NCI-H2081 (cell line): ENCODE results near the gene TXNRD2.
"Not testable (repeated sequence)": the region's sequence is repeated elsewhere in the genome, so short reads cannot be mapped to it uniquely, and the experiment has no call there.

Experiments used
- DNase-seq, 2 experiments: peaks; one replicate each; lab custom pipeline; 2025; lab: John Stamatoyannopoulos, UW

TXNRD2 gene

GRCh38 chr22:19923914-19924513 lies 17.6 kb downstream of the TXNRD2 start:
- no peak for DNase-seq

DNA sequence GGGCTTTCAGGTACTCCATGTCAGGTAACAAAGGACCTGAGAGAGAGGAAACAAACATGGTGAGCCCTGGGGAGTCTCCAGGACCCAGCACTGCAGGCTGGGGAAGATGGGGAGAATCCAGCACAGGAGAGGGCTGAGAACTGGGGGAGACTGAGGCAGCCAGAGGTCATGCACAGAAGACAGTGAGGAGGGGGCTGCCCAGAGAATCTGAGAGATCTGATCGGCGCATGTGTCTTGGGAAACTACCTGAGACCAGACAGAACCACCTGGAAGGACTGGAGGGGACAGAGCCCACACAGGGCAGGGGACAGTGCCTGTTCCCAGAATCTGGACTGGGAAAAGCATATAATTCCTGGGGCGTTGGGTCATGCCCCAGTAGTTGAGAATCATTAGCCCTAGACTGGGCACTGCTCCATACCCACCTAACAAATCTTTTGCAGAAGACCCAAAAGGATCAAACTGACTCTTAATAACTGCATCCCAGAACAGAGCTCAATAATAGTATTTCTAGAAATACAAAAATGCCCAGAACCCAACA lies 20.0 kb downstream of the TXNRD2 start:
- no peak for DNase-seq

DNA sequence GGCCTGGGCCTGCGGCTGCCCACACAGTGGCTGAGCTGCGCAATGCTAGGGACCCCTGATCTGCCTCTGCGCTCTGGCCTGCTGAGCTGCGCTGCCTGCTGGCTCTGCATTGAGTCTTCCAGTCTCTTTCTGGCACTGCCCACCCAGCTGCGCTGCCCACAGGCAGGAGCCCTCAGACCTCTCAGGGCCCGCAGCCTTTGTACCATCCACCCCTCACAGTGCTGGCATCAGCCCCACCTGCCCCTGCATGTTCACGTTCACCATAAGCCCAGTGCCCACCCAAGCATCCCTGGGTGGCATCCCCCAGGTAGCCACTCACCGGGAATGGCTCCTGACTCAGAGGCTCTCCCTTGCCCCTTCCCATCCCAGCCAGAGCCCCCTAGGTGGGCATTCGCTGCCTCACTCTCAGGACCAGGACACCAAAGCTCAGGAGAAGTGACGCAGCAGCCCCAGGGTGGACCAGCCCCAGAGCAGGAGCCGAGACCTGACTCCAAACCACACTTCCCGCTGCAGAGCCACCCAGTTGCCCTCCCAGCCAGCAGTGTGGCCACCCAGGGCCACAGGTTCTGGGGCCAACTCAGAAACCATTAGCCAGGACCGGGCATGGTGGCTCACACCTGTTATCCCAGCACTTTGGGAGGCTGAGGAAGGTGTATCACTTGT lies 21.8 kb downstream of the TXNRD2 start:
- DNase-seq, result no peak

- no peak for DNase-seq
Measured at GRCh38 chr22:19918332-19919106, 23.1 kb downstream of the TXNRD2 start.

DNA sequence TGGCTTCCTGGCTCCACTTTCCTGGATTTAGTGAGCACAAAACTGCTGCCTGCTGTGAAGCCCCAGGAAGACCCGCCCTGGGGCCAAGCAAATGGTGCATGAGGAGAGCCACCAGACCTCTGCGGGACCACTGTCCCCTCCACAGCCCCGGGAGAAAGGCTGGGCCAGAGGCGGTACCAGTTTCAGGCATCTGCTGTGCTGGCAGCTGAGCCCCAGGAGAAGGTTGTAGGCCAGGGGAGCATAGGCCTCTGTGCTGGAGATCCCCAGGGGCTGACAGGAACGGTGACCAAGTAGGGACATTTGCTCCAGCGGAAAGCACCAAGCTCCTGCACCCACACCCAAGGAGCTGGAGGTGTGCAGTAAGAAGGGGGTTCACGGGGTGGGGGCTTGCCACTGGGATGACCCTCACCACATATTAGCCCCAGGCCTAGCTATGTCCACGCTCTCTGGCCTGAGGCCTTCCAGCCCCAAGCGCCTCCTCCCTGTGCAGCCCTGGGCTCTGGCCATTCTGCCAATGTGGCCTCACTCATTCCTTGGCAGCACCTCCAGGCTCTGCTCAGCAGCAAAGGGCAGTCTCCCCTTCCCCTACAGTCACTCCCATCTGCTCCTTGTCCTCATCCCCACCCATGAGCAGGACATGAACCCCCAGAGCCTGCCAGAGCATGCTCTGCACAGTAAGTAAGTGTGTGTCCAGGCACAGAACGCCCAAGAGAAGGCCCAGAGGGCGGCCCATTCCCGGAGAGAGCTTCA lies 24.1 kb downstream of the TXNRD2 start:
- no peak for DNase-seq

DNA sequence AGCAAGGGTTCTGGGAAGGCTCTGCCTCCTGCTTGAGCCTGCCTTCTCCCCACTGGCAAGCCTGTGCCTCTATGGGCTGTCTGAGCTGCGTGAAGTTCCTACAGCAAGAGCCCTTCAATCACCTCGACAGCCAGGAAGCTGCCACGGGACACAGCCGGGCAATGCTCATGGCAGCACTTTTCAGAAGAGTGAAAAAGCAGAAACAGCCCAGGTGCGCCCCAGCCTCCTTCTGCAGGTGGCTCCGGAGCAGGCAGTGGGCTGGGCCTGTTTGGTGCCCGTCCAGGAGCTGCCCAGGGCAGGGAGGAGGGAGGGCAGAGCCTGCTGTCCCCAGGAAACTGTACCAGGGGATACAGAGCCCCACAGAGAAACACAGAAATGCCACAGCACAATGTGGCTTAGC lies 24.7 kb downstream of the TXNRD2 start:
- DNase-seq, result no peak

GRCh38 chr22:19916006-19916405 lies 25.6 kb downstream of the TXNRD2 start:
- DNase-seq, result no peak

DNA sequence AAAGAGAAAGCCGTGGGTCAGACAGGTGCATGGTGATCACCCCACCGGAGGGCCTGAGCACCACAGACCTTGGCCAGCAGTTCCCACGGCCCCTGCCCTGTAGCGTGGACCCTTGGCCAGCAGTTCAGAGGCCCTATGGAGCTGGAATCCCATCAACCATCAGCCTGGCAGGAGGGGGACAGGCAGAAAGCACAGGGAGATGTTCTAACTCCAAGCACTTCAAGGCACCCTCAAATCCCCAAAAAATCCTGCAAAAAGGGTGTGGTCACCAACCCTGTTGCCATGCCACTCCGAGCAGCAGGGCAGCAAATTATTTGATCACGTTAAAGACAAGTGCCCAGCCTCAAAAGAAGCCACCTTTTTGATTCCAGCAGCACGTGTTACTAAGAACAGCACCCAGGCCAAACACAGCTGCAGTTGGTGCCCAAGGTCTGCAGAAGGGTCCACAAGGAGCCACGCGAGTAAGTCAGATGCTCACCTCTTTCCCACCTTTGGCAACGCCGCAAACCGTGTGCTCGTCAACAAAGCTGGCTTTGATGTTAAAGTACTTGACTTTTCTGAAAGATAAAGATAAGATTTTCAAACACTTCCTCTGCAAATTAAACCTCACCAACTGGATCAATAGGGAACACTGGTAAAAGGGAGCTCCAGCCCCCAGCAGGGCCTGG lies 26.2 kb downstream of the TXNRD2 start:
- no peak for DNase-seq

DNA sequence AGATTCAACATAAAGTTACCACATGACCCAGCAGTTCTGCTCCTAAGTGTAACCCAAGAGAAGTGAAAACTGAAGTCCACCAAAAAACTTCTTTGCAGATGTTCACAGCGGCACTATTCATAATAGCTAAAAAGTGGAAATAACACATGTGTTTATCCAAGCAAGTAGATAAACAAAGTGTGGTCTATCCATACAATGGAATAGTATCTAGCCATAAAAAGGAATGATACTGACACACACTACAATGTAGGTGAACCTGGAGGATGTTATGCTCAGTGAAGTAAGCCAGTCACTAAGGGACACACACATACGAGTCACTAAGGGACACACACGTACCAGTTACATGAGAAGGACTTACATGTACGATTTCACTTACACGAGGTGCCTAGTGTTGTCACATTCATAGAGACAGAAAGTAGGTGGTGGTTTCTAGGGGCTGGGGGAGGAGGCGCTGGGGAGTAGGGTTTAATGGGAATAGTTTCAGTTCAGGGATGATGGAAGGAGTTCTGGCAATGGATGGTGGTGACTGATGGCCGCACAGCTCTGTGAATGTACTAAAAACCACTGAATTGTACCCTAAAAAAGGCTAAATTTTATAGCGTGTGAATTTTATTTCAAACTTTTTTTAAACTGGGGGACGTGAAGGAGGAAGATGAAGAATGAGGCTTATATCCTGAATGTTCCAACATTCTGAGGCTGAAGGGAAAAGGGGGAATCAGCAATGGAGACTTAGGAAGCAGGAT lies 27.2 kb downstream of the TXNRD2 start:
- DNase-seq, result no peak

DNA sequence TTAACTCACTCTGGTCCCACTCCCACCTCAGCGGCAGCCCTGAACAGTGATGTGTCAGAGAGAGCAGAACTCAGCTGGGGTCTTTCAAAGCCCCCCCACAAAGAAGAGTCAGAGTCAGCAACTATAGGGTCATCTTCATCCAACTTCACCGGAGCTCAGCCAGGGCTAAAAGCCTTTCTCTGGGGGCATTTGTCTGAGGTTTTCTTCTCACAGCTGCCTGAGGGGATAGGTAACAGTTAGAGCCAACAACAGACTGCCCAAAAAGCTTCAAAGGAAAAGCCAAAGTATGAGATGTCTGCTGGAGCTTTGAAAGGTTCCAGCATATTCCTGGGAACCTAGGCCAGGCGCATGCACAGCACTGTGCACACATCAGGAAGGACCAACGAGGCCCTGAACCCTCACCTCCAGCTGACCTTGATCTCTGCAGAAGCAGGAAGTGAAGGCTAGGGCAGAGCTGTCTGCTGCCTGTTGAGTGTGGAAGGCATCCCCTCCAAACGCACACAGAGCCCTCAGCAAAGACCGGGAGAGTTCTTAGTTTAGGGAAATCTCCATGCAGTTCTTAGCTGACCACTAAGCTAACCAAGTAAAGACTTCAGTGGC lies 28.2 kb downstream of the TXNRD2 start:
- DNase-seq, result no peak

GRCh38 chr22:19912271-19912999 lies 29.2 kb downstream of the TXNRD2 start:
- no peak for DNase-seq

GRCh38 chr22:19911540-19912270 lies 29.9 kb downstream of the TXNRD2 start:
- no peak for DNase-seq

- DNase-seq, result no peak
Measured at GRCh38 chr22:19910180-19910744, 31.4 kb downstream of the TXNRD2 start.

DNA sequence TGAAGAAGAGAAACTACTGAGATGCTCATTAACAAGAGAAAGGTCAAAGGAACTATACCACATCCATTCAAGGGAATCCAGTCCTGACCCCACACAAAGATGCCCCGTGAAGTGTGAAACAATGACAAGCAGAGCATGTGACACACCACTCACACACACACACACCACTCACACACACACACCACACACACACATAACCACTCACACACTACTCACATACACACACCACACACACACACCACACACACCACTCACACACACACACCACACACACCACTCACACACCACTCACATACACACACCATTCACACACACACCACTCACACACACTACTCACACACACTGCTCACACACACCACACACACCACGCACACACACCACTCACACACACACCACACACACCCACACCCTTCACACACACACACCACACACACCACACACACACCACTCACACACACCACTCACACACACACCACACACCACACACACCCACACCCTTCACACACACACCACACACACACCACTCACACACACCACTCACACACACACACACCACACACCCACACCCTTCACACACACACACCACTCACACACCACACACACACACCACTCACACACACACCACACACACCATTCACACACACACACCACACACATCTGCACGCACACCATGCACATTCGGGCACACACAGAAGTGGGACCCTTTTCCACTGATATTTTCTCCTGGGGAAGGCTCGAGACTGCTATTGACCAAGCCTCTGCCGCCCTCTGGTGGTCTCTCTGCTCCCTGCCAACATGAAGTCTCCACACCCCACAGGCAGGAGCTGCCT lies 32.1 kb downstream of the TXNRD2 start:
- peak; percentile 58 to 64 for DNase-seq

GRCh38 chr22:19907902-19908301 lies 33.7 kb downstream of the TXNRD2 start:
- DNase-seq, result not testable (repeated sequence)

DNA sequence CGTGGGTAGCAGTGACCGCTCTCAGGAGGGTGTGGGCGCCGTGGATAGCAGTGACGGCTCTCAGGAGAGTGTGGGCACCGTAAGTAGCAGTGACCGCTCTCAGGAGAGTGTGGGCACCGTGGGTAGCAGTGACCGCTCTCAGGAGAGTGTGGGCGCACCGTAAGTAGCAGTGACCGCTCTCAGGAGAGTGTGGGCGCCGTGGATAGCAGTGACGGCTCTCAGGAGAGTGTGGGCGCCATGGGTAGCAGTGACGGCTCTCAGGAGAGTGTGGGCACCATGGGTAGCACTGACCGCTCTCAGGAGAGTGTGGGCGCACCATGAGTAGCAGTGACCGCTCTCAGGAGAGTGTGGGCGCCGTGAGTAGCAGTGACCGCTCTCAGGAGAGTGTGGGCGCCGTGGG lies 34.8 kb downstream of the TXNRD2 start:
- not testable (repeated sequence) for DNase-seq

- no peak for DNase-seq
Measured at GRCh38 chr22:19905347-19906276, 36.0 kb downstream of the TXNRD2 start.
